GM18517 (cell line): ENCODE data around the gene CPEB1.

Experiments
- ATAC-seq: cut with Tn5 transposase; IDR thresholded peaks from one replicate; pipeline ENCODE4 v1.9.1; 2021; ENCODE audit warnings: mild to moderate bottlenecking, moderate library complexity; ENCODE audit not compliant: unreplicated experiment

The CPEB1 gene

DNA sequence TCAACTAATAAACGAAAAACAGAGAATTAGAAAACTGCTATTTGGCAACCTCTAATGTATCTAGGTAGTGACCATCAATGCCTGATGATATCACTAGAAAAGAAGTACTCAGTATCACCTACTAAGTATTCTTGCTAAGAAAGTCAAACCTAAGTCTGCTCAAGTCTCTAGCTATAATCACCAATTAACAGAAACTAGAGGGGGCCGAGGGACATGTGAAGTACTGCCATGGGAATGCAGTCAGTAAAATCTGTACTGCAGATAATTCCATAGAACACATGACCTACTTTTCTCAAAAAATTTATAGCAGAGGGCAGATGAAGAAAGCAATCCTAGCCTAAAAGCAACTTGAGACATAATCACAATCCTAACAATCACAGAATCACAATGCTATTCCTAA, 51.4 kb downstream of the CPEB1 start:
- ATAC-seq = no peak

DNA sequence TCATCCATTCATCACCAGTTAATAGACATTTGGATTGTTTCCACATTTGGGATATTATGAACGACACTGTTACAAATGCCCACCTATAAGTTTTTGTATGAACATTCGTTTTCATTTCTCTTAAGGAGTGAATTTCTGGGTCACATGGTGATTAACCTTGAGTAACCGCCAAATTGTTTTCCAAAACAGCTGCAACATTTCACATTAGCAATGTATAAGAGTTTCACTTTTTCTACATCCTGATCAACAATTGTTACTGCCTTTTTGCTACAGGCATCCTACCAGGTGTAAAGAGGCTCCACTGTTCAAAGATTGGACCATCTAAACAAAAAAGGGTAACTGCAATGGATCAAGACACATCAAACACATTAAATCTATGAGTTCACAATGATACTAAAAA, 52.0 kb downstream of the CPEB1 start:
- ATAC-seq = no peak

DNA sequence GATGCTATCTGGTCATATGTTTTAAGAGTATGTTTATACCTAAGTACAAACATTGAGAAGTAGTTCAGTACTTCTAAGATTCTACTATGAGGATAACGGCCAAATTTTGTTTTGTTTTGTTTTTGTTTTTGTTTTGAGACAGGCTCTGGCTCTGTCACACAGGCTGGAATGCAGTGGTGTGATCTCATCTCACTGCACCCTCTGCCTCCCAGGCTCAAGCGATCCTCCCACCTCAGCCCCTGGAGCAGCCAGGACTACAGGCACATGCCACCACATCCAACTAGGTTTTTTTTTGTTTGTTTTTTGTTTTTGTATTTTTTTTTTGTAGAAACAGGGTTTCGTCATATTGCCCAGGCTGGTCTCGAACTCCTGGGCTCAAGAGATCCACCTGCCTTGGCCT, 59.4 kb downstream of the CPEB1 start:
- no peak for ATAC-seq

DNA sequence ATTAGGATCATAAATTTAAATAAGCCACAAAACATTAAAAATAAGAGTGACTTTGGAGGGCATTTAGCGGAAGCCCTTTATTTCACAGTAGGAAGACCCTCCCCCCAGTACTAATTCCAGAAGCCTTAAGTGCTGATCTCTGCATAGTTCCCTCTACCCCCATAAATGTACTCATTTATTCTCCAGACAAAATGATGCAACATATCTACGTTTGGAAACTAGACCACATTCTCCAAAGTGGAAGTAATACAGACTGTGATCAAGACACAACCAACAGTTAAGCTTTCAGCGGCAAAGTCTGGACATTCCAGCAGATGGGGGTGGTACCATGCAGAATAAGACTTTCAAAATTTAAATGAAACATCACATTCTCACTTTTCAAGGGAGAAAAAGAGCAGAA, 62.1 kb downstream of the CPEB1 start:
- no peak for ATAC-seq

DNA sequence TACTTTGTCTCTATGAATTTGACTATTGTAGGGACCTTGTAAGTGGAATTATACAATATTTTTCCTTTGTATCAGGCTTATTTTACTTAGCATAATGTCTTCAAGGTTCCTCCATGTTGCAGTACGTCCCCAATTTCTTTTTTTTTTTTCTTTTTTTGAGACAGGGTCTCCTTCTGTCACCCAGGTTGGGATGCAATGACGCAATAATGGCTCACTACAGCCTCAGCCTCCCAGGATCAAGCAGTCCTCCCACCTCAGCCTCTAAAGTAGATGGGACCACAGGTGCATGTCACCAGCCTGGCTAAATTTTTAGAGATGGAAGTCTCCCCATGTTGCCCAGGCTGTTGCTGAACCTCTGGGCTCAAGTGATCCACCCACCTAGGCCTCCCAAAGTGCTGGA, 66.5 kb downstream of the CPEB1 start:
- ATAC-seq = no peak

DNA sequence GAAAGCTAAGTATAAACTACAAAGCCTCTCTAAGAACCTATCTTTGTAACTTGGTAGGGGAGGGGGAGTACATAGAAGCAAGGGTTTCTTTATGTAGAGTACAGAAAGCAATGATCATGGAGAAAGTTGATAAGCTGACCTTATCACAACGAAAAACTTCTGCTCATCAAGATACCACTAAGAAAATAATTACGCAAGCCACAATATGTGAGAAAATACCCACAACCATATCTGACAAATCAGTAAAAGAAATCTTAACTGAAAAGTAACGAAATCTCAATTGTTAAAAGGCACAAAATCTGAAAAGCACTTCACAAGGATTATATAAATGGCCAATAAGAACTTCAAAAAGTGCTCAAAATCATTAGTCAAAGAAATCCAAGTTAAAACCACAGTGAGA, 71.8 kb downstream of the CPEB1 start:
- ATAC-seq = no peak

DNA sequence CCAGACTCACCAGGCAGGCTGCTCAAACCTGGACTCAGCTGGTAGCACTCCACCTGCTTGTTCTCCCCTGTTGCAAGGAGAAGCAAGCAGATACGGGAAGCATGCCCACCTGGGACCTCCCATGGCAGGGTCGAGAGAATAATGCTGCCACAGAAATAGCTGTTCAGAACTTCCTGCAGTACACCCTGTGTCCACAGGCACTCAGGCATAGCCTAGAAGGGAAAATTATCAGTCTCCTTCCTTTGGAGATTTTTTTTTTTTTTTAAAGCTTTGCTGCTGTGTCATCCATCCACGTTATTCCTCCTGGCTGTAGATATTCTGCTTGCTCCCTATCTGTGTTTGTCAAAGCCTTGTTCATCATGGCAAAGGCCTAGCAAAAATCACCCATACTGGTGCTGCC, 74.2 kb downstream of the CPEB1 start:
- no peak for ATAC-seq

DNA sequence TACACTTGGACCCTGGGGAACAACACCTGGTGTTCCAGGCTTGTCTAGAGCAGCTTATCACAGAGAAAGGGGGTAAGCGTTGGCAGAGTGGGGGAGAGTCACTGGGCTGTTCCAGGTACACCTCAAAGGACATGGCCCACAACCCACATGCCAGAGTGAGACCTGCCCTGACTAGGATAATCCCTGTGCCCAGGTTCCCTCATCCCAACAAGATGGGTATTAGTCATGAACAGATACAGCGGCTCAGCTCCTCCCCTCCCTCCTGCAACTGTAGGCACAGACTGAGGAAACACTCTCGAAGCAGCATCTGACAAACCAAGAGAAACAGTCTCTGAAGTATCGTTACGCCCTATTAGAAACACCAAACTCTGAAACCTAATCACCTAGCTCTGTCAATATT, 74.9 kb downstream of the CPEB1 start:
- ATAC-seq = no peak

DNA sequence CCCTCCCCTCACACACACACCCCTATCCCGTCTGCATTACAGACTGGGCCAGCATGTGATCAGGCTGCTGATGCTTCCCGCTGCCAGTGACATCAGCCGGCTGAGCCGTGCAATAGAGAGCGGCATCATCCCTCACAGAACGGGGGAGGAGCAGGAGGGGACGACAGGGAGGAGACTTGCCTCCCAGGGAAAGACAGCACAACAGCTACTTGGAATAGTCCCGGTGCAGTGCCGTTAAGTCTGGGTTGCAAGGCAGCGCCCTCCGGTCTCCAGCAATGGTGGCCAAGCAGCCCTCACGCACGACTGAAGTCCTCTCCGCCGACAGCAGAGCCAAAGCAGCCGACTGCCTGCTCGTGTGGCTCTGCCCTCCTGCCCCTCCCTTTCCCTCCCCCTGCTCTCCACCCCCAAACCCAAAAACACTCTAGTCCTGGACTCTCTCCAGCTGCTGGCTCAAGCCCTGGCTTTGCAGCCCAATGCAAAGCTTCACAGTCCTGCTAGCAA, 75.4 kb downstream of the CPEB1 start:
- no peak for ATAC-seq

DNA sequence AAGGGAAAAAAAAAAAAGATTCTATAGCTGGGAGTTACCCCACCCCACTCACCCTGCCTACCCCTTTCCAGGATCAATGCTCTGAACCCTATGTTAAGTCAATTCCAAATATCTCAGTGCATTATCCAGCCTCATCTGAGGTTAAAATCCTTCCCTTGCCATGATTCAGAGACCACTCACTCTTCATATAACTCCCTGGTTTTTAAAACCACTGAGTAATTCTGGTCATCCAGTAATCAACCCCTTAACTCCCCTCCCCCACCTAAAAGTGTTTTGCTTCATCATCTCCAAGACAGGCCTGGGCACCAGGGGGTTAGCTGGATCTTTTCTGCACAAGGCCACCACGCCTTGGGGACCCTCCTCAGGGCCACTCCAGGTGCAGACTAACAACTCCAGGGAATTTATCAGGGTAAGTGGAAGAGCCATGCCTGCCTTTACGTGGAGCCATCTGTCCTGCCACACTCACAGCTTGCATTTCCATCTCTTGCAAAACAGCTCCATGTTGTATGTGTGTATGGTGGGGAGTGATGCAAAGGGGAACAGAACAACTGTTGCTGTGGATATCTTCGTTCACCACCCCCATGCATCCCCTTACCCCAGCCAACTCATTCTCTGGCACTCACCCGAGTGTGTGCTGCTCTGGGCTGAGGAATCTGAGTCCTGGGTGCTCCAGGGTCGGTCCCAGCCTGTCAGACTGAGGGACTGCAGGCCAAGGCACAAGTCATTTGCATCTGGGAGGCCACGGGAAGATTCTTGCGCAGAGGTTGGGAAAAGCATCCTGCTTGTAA, 76.2 kb downstream of the CPEB1 start:
- no peak for ATAC-seq

DNA sequence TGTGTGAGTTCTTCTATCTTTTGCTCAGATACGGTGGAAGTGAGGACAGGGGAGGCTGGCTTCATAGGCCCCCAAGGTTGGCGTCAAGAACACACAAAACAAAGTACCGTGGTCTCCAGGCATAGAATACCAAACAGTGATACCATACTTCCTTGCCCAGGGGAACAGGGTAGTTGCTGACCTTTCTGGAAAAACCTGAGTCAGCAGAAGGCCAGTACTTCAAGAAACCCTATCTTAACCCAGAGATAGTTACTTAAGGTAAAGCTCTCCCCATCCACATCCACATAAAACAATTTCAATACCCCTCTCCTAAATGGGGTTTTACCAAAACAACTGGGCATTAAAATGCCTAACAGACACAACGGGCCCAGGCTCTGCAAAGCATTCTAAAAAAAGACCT, 77.3 kb downstream of the CPEB1 start:
- no peak for ATAC-seq

DNA sequence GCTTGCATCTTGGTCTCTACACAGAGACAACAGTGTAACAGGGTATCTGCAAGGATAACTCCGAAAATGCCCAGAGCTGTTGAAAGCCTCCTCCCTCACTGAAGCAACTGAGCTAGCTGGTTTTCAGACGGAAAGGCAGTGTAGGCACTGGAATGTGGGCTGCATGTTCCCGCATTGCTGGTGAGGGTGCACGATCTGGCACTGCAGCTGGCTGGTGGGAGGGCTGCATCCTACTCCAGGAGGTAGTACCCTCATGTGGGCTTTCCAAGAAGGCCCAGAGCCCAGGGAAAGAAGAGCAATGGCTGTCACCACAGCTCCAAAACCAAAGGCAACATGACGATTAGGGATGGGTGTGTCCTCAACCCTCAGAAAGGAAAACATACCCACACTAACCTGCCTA, 78.2 kb downstream of the CPEB1 start:
- ATAC-seq = no peak

DNA sequence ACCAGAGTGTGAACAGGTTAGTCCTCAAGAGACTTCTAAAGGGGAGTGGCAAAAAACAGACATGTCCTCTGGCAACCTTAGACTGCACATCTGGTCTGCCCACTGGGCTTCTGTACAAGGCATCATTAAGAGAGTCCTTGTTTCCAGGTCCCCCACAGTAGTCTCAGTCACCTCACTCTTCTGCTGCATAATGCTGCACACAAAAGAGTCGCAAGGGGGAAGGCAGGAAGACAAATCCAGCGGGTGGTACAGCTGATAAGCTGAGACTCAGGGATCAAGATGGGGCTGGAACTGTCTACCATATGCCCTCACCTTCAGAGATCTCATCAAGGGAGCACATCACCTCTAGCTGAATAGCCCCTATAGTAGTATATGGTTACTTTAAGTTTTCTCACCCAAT, 79.5 kb downstream of the CPEB1 start:
- ATAC-seq = no peak

DNA sequence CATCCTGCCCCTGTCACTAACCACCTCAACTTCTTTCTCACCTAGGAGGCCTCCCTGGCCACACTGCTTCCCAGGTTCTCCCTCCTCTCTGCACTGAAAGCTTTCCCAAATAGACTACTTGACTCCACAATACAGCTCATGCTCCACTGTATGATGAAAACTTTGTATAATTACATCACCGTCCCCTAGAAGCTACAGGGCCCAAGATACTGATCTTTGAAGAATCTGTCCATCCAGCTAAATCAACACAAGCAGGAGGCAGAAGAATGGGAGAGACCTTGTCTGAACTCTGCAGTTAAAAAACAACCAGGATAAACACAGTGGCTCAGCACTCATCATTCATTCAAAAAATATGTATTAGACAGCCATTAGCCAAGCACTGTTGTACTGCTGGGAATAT, 80.5 kb downstream of the CPEB1 start:
- no peak for ATAC-seq

DNA sequence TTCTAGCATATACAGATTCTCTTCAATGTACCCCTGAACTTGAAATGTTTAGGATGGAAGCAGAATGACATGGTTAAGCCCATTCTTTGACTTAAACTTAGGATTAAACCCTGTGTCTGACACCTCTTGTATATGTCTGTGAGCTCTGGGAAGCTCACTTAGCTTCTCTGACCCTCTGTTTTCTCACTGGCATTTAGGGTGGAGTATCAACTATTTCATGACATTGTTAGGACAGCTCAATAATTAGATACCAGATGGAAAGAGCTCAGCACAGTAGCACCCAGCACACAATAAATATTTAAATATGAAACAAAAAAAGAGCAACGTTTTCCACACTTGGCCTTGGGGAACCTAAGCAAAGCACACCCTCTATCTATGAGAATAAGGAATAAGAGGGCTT, 88.7 kb downstream of the CPEB1 start:
- no peak for ATAC-seq

DNA sequence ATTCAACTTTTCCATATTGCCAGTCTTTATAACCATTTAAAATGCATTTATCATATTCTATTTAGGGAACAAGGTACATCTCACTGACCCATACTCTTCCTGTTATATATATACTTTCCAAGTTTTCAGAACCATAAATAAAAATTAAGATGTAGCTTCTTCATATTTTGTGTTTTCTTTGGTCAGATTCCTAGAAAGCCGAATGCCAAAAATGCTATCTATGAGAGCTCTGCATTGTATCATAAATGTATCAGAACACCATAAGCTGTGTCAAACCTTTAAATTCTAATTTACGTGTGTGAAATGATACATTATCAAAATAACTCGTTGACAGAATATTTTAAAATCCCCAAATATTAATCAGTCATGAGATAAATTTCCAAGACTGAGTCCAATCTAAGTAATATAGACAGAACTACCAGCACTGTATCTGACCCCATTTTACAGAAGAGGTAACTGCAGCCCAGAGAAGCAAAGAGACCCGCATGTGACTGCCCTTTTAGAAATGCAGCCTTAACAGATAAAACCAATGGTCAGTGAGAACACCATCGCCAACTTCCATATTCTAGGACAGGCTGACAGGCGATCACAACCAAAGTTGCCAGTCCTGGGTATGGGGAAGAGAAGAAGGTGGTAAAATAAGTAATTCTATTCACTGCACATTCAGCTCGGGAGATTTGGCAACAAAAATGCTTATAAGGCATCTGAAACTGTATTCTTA, 90.7 kb downstream of the CPEB1 start:
- no peak for ATAC-seq

DNA sequence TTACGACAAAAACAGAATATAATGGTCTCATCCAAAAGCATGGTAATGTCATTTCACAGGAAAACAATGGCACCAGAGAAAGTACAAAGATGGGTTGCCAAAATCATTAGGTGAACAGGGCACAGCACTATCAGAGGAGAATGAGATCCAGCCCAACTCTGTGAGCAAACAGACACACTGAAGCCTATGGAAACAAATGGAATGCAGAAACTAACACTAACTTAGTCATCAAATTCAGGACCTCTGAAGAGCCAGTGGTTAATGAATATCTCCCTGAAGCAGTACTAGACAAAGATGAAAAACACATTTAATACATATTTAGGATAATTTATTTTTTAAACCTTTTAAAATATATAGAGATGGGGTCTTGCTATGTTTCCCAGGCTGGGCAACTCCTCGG, 92.3 kb downstream of the CPEB1 start:
- ATAC-seq = no peak

DNA sequence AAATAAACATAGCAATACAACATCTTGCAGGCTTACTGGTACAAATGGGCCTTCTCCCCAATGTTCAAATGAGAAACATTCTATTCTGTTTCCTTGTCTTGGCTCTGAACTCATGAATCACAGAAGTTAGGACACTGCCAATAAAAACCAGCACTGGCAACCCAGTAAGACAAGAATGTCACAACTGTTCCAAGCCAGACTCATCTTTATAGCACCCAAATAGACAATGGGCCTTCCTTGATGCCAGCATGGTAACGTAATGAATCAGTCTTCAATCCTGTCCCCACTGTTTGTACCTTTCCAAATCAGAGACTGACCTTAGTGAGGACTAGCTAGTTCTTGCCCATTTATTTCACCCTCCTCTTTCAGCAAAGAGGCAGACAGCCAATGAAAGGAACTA, 92.8 kb downstream of the CPEB1 start:
- no peak for ATAC-seq

DNA sequence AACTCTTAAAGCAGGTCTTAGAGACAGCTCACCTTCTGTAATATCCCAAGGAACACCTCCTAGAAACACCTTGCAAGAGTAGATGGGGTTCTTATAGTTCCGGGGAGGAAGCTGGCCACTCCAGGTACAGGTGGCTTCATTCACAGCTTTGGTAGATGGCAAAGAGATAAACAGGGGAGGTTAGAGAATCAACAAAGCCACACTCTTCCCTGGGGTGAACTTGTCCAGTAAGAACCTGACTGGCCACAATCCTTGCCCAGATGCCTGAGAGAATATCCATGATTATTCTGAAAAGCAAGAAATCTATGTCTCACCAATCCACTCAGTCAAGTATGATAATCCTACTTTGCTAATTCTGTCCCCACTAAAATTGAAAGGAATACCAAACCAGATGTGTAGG, 93.3 kb downstream of the CPEB1 start:
- no peak for ATAC-seq

DNA sequence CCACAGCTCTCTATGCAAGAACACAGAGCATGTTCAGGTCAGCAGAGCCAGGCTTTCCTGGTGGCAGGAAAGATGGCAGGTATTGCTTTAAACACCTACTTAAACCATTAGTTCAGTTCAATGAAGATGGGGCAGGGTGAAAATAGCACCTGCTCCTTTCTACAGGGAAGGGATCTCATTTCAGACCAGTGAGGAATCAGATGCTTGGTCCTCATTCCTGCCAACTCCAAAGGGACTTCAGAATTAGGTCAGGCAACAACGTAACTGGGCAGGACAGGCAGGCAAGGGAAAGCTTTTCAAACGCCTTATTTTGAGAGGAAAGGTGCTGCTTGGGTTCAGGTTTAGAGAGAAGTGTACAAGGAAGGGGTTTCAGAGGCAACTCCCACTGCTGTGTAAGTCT, 94.3 kb downstream of the CPEB1 start:
- no peak for ATAC-seq

DNA sequence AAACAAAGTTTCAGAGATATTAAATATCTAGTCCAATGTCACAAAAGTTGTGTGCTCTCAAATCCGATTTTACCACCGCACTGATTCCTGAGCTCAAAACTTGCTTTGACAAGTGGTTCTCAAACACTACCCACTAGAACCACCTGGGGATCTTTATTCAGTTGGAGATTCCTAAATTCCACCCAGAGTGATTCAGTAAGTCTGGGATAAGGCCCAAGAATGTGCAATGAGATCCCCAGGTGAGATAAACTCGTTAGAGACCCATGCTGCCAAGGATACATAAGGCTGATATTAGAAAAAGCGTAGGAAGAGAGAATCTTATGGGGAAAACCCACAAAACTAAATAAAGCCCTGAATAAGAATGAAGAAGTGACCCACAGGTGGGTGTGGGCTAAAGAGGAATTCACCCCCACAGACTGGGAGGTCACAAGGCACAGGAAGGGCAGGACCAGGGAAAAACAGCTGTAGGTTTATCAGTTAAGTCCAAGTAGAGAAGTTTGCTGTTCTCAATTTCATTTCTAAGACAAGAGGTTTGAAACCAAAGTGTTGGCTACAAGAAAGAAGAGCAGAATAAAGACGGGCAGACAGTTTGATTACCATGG, 95.4 kb downstream of the CPEB1 start:
- no peak for ATAC-seq

DNA sequence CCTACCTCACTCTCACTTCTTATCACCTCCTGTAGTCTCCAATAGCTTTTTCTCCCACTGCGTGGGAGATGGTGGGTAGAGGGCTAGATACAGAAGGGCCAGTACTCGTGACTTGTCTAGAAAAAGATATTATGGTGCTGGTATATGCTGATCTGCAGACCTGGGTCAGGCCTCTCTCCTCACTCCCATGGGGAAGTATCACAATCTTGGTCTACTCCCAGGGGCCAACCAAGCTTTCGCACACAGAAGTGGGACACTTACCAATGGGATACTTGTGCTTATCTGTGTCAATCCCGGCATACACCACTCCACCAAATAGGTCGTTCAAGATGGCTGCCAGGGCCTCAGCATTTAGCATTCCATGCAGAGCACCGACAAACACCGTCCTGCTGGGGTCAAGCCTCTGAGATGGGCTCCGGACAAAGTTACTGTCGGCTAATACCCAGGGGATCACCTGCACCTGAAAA, 97.9 kb downstream of the CPEB1 start:
- no peak for ATAC-seq
